Esophagus squamous epithelium (tissue), 5 donors: ENCODE measurements around the gene GPR12. TPM values are rescaled to one million over a fixed set of nuclear protein-coding genes. Genes with fewer than 3 reads are reported as not detected.

Experiments used
- DNase-seq: peaks from one replicate; lab custom pipeline; 2025; lab: John Stamatoyannopoulos, UW
- H3K27ac ChIP-seq, 4 donors: fragments of 200-600 bp; sonication (generic); one replicate each; pipeline ENCODE4 v1.5.1; 2016 to 2019; ENCODE audit warnings: mild to moderate bottlenecking in 1 of 4
- H3K27me3 ChIP-seq, 4 donors: fragments of 200-600 bp; sonication (generic); 1 replicate in 3 of 4; 2 replicates in 1 of 4; pipeline versions ENCODE4 v1.5.1 to v1.6.0; 2017 to 2021; ENCODE audit warnings: antibody characterized with exemption in 1 of 4
- H3K36me3 ChIP-seq, 3 donors: fragments of 200-600 bp; sonication (generic); one replicate each; pipeline ENCODE4 v1.5.1; 2016 to 2019
- H3K4me1 ChIP-seq, 3 donors: fragments of 200-600 bp; sonication (generic); one replicate each; pipeline ENCODE4 v1.5.1; 2017 to 2019
- H3K4me3 ChIP-seq, 4 donors: fragments of 200-600 bp; sonication (generic); 1 replicate in 3 of 4; 2 replicates in 1 of 4; pipeline ENCODE4 v1.5.1; 2016 to 2019; ENCODE audit warnings: mild to moderate bottlenecking in 2 of 4, moderate library complexity in 1 of 4
- H3K9me3 ChIP-seq, 3 donors: fragments of 200-600 bp; sonication (generic); one replicate each; pipeline ENCODE4 v1.5.1; 2016 to 2019
- CTCF ChIP-seq, 6 experiments: fragments of 450-650 bp in 4 of 6; fragments of 200-600 bp in 2 of 6; sonication (generic) in 2 of 6; IDR thresholded peaks; one replicate each; pipeline ENCODE4 v1.5.1; 2016 to 2019; ENCODE audit warnings: antibody characterized with exemption in 6 of 6, mild to moderate bottlenecking in 4 of 6, moderate library complexity in 4 of 6
- POLR2A ChIP-seq, 4 donors: fragments of 450-650 bp; IDR thresholded peaks; one replicate each; pipeline ENCODE4 v1.6.1; 2017; ENCODE audit warnings: antibody characterized with exemption in 4 of 4, mild to moderate bottlenecking in 4 of 4, moderate library complexity in 3 of 4
- WGBS, 2 donors: methylation state at CpG; one replicate each; pipeline ENCODE4 v1.1.5; 2018; 5-methylcytosine and 5-hydroxymethylcytosine counted together
- intact Hi-C: fragments of 100-400 bp; cut with DNase I; formaldehyde crosslinking; loops from one replicate; pipeline ENCODE4 v1.15.0; 2022
- total RNA-seq, 4 donors: library from RNA; depleted of rRNA; stranded (reverse); fragments of >200 nt; gene quantifications; one replicate each; pipeline ENCODE4 v1.1.0, GENCODE V29; 2016
- donor health status: DM: yes; HTN: yes; CAD: no.

The GPR12 gene
- total RNA-seq, 4 donors from 2014 or later: under 0.01 TPM; not detected in 3

GRCh38 chr13:26706381-26706780 is 54.2 kb downstream of the GPR12 start:
- DNase-seq: no peak
- H3K9me3 ChIP-seq: no peaks in the 10 kb centered on the region
- no peaks in the 10 kb centered on the region for H3K36me3 ChIP-seq
- TF ChIP-seq CTCF (IDR thresholded peaks at IDR 0.05) (no peak), POLR2A (IDR thresholded peaks at IDR 0.05) (no peak)
- WGBS, 2 donors: 42 to 48% methylated on average over 2 to 7 of the region's 7 CpGs
- no peak overlapping the region for H3K27ac ChIP-seq
- intact Hi-C loops: loop anchor here (10.0 kb wide), 1 partner anchor 218 kb away; no protein-coding TSS in a partner anchor
- H3K27me3 ChIP-seq: peaks cover 0 to 4% (median 0%) of the 10 kb centered on the region in 4 donors
- no peaks in the 10 kb centered on the region for H3K4me1 ChIP-seq
- no peak overlapping the region for H3K4me3 ChIP-seq

GRCh38 chr13:26705536-26705935 is 55.0 kb downstream of the GPR12 start:
- DNase-seq: no peak
- Histone ChIP-seq H3K36me3 (no peaks in the 10 kb centered on the region), H3K4me3 (no peak overlapping the region), H3K4me1 (no peaks in the 10 kb centered on the region), H3K27me3 (peaks cover 0 to 4% (median 0%) of the 10 kb centered on the region in 4 donors), H3K27ac (no peak overlapping the region), H3K9me3 (no peaks in the 10 kb centered on the region)
- TF ChIP-seq CTCF (IDR thresholded peaks at IDR 0.05) (no peak), POLR2A (IDR thresholded peaks at IDR 0.05) (no peak)
- WGBS, 2 donors: 78 to 90% methylated on average over 4 of the region's 4 CpGs
- intact Hi-C loops: loop anchor here (10.0 kb wide), 1 partner anchor 219 kb away; no protein-coding TSS in a partner anchor

Other genes starting within 250 kb of the GPR12 start
- gene WASF3, start 203.1 kb downstream of the GPR12 start, total RNA-seq: 10 to 100 TPM in 1 of 4 donors, 1 to 10 TPM in 3; 1.4 to 13.9 (median 2.8) TPM